BLaER1 treated with 17β-estradiol and CSF1 and Interleukin-3, amounts not matched to agents 10 nM and 100 nM (cell line): Measurements from ENCODE around the gene RSPO3.

Source experiments
- H3K27ac ChIP-seq, 11 experiments: shearing (Covaris generic); formaldehyde crosslinking; 2 replicates each; pipeline ENCODE4 v1.8.1; 2022
- H3K27me3 ChIP-seq, 11 experiments: shearing (Covaris generic); formaldehyde crosslinking; 2 replicates each; pipeline ENCODE4 v1.8.1; 2022
- H3K36me3 ChIP-seq, 11 experiments: shearing (Covaris generic); formaldehyde crosslinking; 2 replicates each; pipeline ENCODE4 v1.8.1; 2022
- H3K4me1 ChIP-seq, 10 experiments: shearing (Covaris generic); formaldehyde crosslinking; 2 replicates each; pipeline ENCODE4 v1.8.1; 2022
- H3K4me2 ChIP-seq, 11 experiments: shearing (Covaris generic); formaldehyde crosslinking; 2 replicates each; pipeline ENCODE4 v1.8.1; 2022
- H3K4me3 ChIP-seq, 10 experiments: shearing (Covaris generic); formaldehyde crosslinking; 2 replicates each; pipeline ENCODE4 v1.8.1; 2022
- H3K9ac ChIP-seq, 11 experiments: shearing (Covaris generic); formaldehyde crosslinking; 2 replicates each; pipeline ENCODE4 v1.8.1; 2022
- H3K9me3 ChIP-seq, 11 experiments: shearing (Covaris generic); formaldehyde crosslinking; replicated peaks in 1 of 11; 2 replicates each; pipeline ENCODE4 v1.8.1; 2022
- H4K20me1 ChIP-seq, 11 experiments: shearing (Covaris generic); formaldehyde crosslinking; 2 replicates each; pipeline ENCODE4 v1.8.1; 2022
- Cebpa-rat ChIP-seq, 11 experiments: shearing (Covaris generic); IDR thresholded peaks; 2 replicates each; pipeline ENCODE4 v1.8.1; 2022

Gene RSPO3

DNA sequence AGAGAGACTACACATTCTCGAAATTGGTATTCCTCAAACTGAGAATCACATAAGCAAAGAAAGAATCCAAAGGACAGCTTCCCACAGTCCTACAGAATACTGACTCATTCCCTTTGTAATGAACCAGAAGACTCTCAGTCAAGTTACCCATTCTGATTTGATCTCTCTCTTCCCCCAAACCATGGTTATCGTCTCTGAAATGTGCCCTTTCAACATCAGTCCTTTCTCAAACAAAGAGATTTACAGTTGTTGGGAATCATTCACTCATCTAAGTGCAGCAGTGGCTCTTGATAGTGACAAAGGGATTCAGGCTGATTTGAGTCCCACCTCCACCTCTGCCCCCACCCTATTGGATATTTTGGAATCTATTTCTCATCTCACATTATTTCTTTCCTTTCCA lies 15.0 kb upstream of the RSPO3 start:
- Histone ChIP-seq H3K9me3 (no peaks in the 10 kb centered on the region), H3K4me2 (no peak overlapping the region), H3K27ac (no peak overlapping the region), H4K20me1 (no peaks in the 10 kb centered on the region), H3K27me3 (no peaks in the 10 kb centered on the region), H3K36me3 (no peaks in the 10 kb centered on the region), H3K4me3 (no peak overlapping the region), H3K9ac (no peak overlapping the region), H3K4me1 (peaks cover 0 to 8% (median 0%) of the 10 kb centered on the region in 10 experiments; a peak in 4 of 20 replicates)
- no peak for TF ChIP-seq Cebpa-rat (IDR thresholded peaks at IDR 0.05)

GRCh38 chr6:127107916-127108315 lies 10.6 kb upstream of the RSPO3 start:
- Histone ChIP-seq H3K27ac (no peak overlapping the region), H3K4me2 (peak overlapping the region in 2 of 11 experiments; percentile 30 to 53; a peak in 4 of 22 replicates), H3K4me1 (peaks cover 0 to 27% (median 0%) of the 10 kb centered on the region in 10 experiments; a peak in 4 of 20 replicates), H3K27me3 (no peaks in the 10 kb centered on the region), H3K4me3 (no peak overlapping the region), H3K36me3 (no peaks in the 10 kb centered on the region), H3K9ac (no peak overlapping the region), H3K9me3 (no peaks in the 10 kb centered on the region), H4K20me1 (no peaks in the 10 kb centered on the region)
- no peak for TF ChIP-seq Cebpa-rat (IDR thresholded peaks at IDR 0.05)

DNA sequence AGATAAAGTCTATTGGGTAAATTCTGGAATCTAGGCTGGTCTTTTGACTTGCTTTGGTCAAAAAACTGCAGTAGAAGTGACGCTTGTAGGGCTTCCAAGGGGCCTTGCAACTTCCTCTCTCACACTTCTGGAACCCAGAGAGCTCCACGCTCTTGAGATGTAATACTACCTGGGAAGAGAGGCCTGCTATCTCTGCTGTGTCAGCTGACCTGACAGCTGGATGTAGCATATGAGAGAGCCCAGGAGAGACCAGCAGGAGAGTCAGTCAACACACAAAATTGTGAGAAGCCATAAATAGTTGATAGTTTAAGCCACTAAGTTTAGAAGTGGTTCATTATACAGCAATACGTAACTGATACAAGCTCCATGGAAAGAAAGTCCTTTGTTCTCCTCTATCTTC lies 7.8 kb upstream of the RSPO3 start:
- Histone ChIP-seq H3K4me3 (no peak overlapping the region), H3K36me3 (no peaks in the 10 kb centered on the region), H3K9ac (no peak overlapping the region), H3K27ac (no peak overlapping the region), H3K4me2 (peak overlapping the region in 1 of 11 experiments; percentile 49; a peak in 1 of 22 replicates), H3K27me3 (peaks cover 0 to 12% (median 7%) of the 10 kb centered on the region in 11 experiments; a peak in 17 of 22 replicates), H3K4me1 (peaks cover 0 to 27% (median 0%) of the 10 kb centered on the region in 10 experiments; a peak in 4 of 20 replicates), H4K20me1 (no peaks in the 10 kb centered on the region), H3K9me3 (no peaks in the 10 kb centered on the region)
- no peak for TF ChIP-seq Cebpa-rat (IDR thresholded peaks at IDR 0.05)

- peaks cover 7 to 20% (median 15%) of the 10 kb centered on the region in 11 experiments for H3K27me3 ChIP-seq
- H3K4me1 ChIP-seq: peaks cover 0 to 27% (median 0%) of the 10 kb centered on the region in 10 experiments; a peak in 4 of 20 replicates
- H4K20me1 ChIP-seq: 0 out of 22 replicates have a peak, but pooled peaks cover 0 to 3% (median 0%) of the 10 kb centered on the region in 11 experiments
- no peak overlapping the region for H3K9ac ChIP-seq
- H3K27ac ChIP-seq: no peak overlapping the region
- H3K9me3 ChIP-seq: no peaks in the 10 kb centered on the region
- no peak for TF ChIP-seq Cebpa-rat (IDR thresholded peaks at IDR 0.05)
- H3K36me3 ChIP-seq: no peaks in the 10 kb centered on the region
- H3K4me3 ChIP-seq: no peak overlapping the region
- no peak overlapping the region for H3K4me2 ChIP-seq
These were observed 6.9 kb upstream of the RSPO3 start for GRCh38 chr6:127111526-127111925.

GRCh38 chr6:127114214-127114760 lies 4.2 kb upstream of the RSPO3 start:
- H3K27me3 ChIP-seq: peaks cover 34 to 47% (median 42%) of the 10 kb centered on the region in 11 experiments
- H3K4me3 ChIP-seq: no peak overlapping the region
- no peak for TF ChIP-seq Cebpa-rat (IDR thresholded peaks at IDR 0.05)
- no peak overlapping the region for H3K27ac ChIP-seq
- H3K36me3 ChIP-seq: no peaks in the 10 kb centered on the region
- H3K9me3 ChIP-seq: no peaks in the 10 kb centered on the region
- H3K4me2 ChIP-seq: no peak overlapping the region
- H3K9ac ChIP-seq: no peak overlapping the region
- peaks cover 0 to 7% (median 2%) of the 10 kb centered on the region in 11 experiments; a peak in 9 of 22 replicates for H4K20me1 ChIP-seq
- H3K4me1 ChIP-seq: peaks cover 3 to 21% (median 4%) of the 10 kb centered on the region in 10 experiments; a peak in 19 of 20 replicates

- H4K20me1 ChIP-seq: peaks cover 0 to 16% (median 11%) of the 10 kb centered on the region in 11 experiments; a peak in 13 of 22 replicates
- H3K4me2 ChIP-seq: no peak overlapping the region
- peaks cover 11 to 24% (median 12%) of the 10 kb centered on the region in 10 experiments for H3K4me1 ChIP-seq
- no peak overlapping the region for H3K27ac ChIP-seq
- peaks cover 42 to 56% (median 51%) of the 10 kb centered on the region in 11 experiments for H3K27me3 ChIP-seq
- H3K36me3 ChIP-seq: no peaks in the 10 kb centered on the region
- H3K9me3 ChIP-seq: no peaks in the 10 kb centered on the region
- H3K4me3 ChIP-seq: no peak overlapping the region
- TF ChIP-seq Cebpa-rat (IDR thresholded peaks at IDR 0.05): no peak
- no peak overlapping the region for H3K9ac ChIP-seq
These were observed 3.3 kb upstream of the RSPO3 start for GRCh38 chr6:127115084-127115655.

DNA sequence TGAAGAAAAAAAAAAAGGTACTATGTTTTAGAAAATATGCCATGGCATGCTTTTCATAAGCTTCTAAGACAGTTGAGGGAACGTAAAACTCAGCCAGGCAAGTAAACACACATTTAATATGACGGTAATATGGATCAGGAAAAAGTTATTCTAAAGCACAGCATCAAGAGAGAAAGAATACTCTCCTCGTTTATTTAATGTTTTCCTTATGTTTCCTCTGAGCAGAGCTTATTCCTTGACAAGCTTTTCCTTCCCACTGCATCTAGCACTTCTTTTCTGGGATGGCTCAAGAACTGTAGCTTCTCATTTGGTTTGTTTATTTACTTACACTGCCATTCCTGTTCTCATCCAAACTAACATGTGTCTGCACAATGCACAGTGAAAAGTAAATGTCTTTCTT lies 2.7 kb upstream of the RSPO3 start:
- H3K4me3 ChIP-seq: no peak overlapping the region
- no peaks in the 10 kb centered on the region for H3K9me3 ChIP-seq
- peaks cover 48 to 62% (median 57%) of the 10 kb centered on the region in 11 experiments for H3K27me3 ChIP-seq
- no peaks in the 10 kb centered on the region for H3K36me3 ChIP-seq
- H4K20me1 ChIP-seq: peaks cover 0 to 22% (median 17%) of the 10 kb centered on the region in 11 experiments; a peak in 13 of 22 replicates
- H3K4me1 ChIP-seq: peaks cover 14 to 25% (median 17%) of the 10 kb centered on the region in 10 experiments
- TF ChIP-seq Cebpa-rat (IDR thresholded peaks at IDR 0.05): no peak
- H3K9ac ChIP-seq: no peak overlapping the region
- H3K4me2 ChIP-seq: no peak overlapping the region
- H3K27ac ChIP-seq: no peak overlapping the region

GRCh38 chr6:127117979-127118297 lies 533 bp upstream of the RSPO3 start:
- no peak overlapping the region for H3K27ac ChIP-seq
- peaks cover 0 to 28% (median 22%) of the 10 kb centered on the region in 11 experiments; a peak in 13 of 22 replicates for H4K20me1 ChIP-seq
- TF ChIP-seq Cebpa-rat (IDR thresholded peaks at IDR 0.05): no peak
- H3K27me3 ChIP-seq: peaks cover 56 to 70% (median 64%) of the 10 kb centered on the region in 11 experiments
- peak overlapping the region; percentile 64 to 95 (median 82) for H3K4me2 ChIP-seq
- H3K4me1 ChIP-seq: peaks cover 14 to 25% (median 16%) of the 10 kb centered on the region in 10 experiments
- H3K9ac ChIP-seq: no peak overlapping the region
- H3K4me3 ChIP-seq: peak overlapping the region; percentile 41 to 77 (median 66); a peak in 19 of 20 replicates
- H3K36me3 ChIP-seq: no peaks in the 10 kb centered on the region
- H3K9me3 ChIP-seq: no peaks in the 10 kb centered on the region

- peaks cover 14 to 25% (median 16%) of the 10 kb centered on the region in 10 experiments for H3K4me1 ChIP-seq
- H3K27me3 ChIP-seq: peaks cover 56 to 70% (median 64%) of the 10 kb centered on the region in 11 experiments
- H3K9me3 ChIP-seq: no peaks in the 10 kb centered on the region
- no peak for TF ChIP-seq Cebpa-rat (IDR thresholded peaks at IDR 0.05)
- peak overlapping the region; percentile 82 to 99 (median 95) for H3K4me2 ChIP-seq
- H3K9ac ChIP-seq: peak overlapping the region in 5 of 11 experiments; percentile 24 to 57 (median 41); a peak in 4 of 22 replicates
- H4K20me1 ChIP-seq: peaks cover 0 to 28% (median 22%) of the 10 kb centered on the region in 11 experiments; a peak in 13 of 22 replicates
- H3K4me3 ChIP-seq: peak overlapping the region; percentile 55 to 77 (median 67)
- H3K36me3 ChIP-seq: no peaks in the 10 kb centered on the region
- no peak overlapping the region for H3K27ac ChIP-seq
These were observed 891 bp downstream of the RSPO3 start for GRCh38 chr6:127119102-127120022.
